HG02870 (cell line): Measurements from ENCODE around the gene PAFAH1B1.

Experiments
- ATAC-seq: cut with Tn5 transposase; IDR thresholded peaks from one replicate; pipeline ENCODE4 v1.9.1; 2021; ENCODE audit warnings: mild to moderate bottlenecking, moderate library complexity; ENCODE audit not compliant: unreplicated experiment

PAFAH1B1 gene

DNA sequence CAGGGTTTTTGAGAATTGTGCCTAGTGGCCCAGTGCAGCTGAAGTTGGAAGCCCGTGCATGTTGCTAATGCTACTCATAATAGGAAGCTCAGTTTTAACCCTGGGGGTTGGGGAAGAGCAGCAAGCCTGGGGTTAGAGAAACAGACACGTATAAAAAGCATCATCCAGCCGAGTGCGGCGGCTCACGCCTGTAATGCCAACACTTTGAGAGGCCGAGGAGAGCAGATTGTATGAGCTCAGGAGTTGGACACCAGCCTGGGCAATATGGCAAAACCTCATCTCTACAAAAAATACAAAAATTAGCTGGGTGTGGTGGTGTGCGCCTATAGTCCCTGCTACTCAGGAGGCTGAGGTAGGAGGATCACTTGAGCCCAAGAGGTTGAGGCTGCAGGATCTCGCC, 120.4 kb downstream of the PAFAH1B1 start:
- ATAC-seq = no peak

DNA sequence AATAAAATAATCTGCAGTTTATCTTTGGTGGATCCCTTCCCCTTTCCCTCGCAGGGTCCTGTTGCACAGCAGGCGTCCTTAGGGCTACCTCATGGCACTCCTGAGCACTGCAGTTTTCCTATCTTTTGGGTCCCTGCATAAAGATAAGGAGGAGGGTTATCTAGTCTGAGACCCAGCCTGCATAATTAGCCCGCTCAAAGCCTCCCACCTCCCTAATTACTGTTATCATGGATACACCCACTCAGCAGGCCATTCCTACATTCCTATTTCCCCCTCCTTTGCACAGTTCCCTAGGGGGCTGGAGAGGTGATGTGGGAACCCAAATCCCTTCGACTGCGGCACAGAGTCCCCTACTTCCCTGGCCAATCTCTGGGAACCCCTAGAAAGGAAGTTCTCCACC, 123.2 kb downstream of the PAFAH1B1 start:
- no peak for ATAC-seq

DNA sequence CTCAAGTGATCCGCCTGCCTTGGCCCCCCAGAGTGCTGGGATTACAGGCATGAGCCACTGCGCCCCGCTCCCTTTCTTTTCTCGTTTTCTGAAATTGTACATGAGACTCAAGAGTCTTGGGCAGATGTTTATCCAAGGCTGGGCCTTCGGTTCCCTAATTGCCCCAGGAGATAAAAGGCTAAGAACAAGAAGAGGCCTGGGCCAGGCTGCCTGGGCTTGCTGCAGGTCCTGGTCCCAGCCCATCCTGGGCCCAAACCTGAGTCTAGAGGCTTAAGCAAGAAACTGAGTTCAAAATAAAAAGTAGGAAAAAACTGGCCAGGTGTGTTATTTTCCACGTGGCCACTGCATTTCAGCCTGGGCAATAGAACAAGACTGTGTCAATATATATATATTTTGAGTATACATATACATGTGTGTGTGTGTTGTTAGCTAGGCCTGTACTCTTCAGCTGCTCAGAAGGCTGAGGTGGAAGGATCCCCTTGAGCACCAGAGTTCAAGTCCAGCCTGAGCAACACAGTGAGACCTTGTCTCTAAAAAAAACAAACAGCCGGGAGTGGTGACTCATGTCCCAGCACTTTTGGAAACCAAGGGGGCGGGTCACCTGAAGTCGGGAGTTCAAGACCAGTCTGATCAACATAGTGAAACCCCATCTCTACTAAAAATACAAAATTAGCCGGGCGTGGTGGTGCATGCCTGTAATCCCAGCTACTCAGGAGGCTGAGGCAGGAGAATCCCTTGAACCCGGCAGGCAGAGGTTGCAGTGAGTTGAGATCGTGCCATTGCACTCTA, 124.9 kb downstream of the PAFAH1B1 start:
- ATAC-seq = no peak

DNA sequence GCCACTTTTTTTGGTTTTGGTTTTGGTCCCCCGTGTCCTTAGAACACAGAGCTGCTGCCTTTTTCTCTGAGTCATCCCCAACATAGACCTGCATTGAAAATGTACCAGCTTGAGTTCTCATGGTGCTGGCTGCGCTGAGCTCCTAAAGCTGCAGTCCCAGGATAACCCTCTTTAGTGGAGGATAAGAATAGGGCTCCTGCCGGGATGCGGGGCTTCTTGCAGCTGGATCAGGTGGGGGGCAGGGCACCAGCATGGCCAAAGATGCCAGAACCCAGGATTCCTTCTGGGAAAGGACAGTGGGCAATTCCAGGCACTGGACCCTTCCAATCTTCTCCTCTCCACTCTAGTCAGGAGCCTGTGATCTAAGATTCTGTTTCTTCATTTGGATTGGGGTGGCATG, 126.4 kb downstream of the PAFAH1B1 start:
- ATAC-seq = no peak

DNA sequence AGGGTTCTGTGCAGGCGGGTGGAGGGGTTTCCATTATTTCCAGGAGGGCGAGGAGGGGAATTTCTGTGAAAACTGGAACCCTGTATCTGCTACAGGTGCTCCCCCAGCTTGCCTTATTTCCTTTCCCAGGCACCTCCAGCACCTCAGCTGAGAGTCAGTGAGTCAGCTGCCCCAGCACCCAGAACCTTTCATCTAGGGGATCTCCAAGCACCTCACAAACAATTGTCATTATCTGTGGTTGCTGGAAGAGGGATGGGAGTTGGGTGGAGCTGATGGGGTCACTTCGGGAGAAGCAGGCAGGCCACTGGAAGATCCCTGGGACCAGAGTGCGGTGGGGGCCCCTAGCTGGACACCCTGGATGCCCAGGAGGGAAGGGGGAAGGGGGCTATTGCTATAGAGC, 128.1 kb downstream of the PAFAH1B1 start:
- ATAC-seq = no peak

DNA sequence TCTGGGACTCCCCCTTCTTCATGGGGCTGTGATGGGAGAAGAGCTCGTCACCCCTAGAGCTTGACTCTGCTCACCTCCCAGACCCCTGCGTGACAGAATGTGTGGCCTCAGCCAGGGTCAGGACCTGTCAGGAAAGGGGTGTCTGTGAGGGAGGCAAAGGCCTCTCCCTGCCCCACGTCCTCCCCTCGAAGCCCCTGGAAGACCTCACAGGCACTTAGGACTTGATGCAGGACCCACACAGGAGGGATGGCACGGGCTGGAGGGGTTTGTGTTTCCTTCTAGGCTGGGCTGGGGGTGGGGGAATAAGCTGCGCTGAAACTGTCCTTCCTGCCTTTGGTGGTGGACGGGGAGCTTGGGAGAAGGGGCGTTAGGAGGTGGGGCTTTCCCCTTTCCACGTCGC, 129.2 kb downstream of the PAFAH1B1 start:
- no peak for ATAC-seq

DNA sequence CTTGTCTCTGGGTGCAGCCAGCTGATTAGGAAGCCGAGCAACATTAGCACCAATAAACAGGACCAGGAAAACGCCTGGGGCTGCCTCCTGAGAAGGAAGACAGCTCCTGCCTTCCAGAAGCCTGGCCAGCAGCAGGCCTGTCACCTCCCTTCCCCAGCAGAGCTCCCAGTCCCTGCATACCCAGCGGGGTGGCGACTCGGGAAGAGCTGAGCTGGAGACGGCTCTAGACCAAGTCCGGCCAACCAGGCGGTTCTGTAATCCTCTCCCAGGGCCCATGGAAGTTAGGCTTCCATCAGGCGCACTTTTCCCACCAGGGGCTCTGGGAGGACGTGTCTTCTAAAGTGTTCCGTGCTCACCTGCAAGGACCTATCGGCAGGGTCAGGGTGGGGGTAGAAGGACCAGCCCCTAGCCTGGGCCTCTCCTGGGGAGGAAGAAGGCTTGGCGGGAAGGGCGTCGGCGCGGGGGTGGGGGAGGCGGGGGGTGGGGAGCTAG, 130.1 kb downstream of the PAFAH1B1 start:
- ATAC-seq = no peak

DNA sequence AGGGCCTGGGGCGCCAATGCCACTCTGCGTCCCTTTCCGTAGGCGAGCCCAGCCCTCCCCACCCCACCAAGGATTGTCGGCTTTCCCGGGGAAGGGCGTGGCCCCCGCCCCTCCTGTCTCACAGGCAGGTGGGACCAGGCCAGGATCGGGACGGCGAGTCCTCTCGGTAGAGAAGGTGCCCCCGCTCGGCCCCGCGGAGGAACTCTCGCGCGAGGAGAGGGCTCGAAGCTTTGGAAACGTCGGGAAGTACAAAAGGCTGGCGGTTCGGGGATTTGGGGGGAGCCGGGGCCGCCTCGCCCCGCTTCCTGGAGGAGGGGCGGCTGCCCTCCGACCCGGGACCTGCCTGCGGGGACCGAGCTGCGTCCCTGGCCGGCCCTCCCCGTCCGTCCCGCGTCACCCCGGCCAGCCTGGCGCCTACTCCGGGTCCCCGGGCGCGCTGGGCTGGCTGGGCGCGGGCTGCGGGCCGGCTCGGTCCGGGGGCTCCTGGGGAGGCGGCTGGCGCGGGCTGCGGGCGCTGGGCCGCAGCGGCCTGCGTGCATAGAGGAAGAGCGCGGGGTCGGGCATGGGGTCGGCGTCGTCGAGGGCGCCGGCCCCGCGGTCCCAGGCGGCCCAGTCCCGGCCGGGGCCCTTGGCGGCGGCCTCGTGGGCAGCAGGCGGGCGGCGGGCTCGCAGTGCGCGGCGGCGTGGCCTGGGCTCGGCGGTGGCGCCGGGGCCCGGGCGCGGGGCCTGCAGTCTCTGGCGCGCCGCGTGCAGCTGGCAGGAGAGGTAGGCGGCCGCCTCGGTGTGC, 130.7 kb downstream of the PAFAH1B1 start:
- ATAC-seq = no peak

DNA sequence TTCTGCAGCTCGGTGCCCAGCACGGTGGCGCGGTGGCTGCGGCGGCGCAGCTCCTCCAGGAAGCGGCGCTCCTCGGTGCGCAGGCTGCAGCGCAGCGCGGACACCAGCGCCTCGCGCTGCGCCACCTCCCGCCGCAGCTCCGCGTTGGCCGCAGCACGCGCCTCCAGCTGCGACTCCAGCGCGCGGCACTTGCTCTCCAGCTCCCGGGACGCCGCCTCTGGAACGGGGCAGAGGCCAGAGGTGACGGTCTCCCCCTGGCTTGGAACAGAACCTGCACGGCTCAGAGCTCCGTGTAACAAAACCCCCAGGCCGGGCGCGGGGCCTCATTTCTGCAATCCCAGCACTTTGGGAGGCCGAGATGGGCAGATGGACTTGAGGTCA, 131.3 kb downstream of the PAFAH1B1 start:
- ATAC-seq = no peak

DNA sequence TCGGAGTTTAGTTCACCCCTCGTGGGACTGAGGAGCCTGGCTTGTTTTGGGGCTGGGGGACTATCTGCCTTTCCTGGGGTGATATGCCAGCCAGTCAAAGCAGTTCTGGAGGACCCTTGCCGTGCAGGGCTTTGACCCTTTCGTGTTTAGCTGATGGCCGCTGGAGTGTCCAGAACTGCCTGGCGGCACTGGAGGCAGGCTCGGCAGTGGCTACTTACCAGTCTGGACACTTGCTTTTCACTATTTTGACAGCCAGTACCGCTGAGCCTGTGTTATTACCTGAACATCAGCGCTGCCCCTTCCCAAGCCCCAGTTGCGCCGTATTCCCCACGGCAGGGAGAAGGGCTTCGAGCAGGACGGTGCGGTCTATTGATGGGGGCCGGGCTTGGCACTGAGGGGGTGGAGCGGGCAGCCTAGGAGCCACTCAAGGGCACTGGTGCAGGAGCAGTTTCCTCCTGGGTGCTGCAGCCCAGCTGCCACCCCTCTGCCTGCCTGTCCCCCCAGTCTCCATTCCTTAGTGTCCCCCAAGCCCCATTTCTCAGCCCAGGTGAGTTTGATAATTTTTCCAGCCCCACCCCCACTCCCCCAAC, 137.4 kb downstream of the PAFAH1B1 start:
- ATAC-seq = no peak

DNA sequence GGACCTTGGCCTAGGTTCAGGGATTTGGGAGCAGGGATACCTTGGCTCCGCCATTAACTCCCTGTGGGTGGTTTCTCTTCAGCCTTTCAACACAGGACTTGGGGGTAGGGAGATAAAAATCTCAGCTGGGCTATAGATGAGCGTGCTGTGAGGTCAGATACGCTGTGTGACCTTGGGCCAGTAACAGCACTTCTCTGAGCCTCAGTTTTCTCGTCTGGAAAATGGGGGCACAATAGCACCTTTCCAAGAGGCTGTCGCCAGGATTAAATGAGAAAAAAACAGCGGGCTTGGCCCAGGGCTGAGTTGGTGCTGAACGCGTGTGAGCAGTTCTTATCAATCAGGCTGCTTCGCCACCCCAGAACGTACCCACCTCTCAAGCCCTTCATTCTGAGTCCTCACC, 138.4 kb downstream of the PAFAH1B1 start:
- ATAC-seq = no peak

DNA sequence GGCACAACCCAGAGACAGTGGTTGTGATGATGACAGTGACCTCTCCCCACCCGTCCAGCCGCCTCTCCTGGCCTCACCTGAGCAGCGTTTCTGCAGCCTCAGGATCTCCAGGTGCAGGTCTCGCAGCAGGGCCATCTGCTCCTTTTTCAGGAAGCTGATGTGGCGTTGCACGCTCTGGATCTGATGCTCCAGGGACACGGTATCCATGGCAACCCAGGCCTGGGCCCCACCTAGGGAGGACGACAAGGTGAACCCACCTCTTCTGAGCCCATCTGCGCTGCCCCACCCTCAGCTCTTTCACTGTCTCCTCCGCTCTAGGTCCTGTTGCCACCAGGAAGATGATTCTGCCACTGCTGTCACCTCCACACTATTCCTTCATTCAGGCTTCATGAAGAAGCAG, 141.5 kb downstream of the PAFAH1B1 start:
- no peak for ATAC-seq
